Aorta (tissue), 5 donors: ENCODE data around the gene C1D. TPM values are rescaled to one million over a fixed set of nuclear protein-coding genes. Genes with fewer than 3 reads are reported as not detected.

Source experiments
- ATAC-seq: fragments of 200-7000 bp; cut with Tn5 transposase; one replicate; pipeline ENCODE4 v1.9.1; 2022; ENCODE audit warnings: moderate library complexity; ENCODE audit not compliant: low FRiP score
- DNase-seq, 2 donors: peaks; one replicate each; pipeline ENCODE4 v3.0.0-alpha.2; 2020
- H3K27ac ChIP-seq, 2 donors: one replicate each; pipeline ENCODE4 v1.5.1; 2013; ENCODE audit warnings: low read length in 2 of 2, mild to moderate bottlenecking in 2 of 2, moderate library complexity in 2 of 2, control low read depth in 1 of 2, inconsistent platforms in 1 of 2, low read depth in 1 of 2
- H3K27me3 ChIP-seq, 2 donors: one replicate each; pipeline ENCODE4 v1.6.1; 2013; ENCODE audit warnings: control low read depth in 1 of 2, low read length in 1 of 2, mild to moderate bottlenecking in 1 of 2, moderate library complexity in 1 of 2; ENCODE audit not compliant: insufficient read depth in 2 of 2, control insufficient read depth in 1 of 2
- H3K36me3 ChIP-seq, 2 donors: one replicate each; pipeline ENCODE4 v1.6.1; 2013; ENCODE audit warnings: control low read depth in 1 of 2, low read length in 1 of 2, mild to moderate bottlenecking in 1 of 2; ENCODE audit not compliant: insufficient read depth in 2 of 2, control insufficient read depth in 1 of 2
- H3K4me1 ChIP-seq, 2 donors: one replicate each; pipeline ENCODE4 v1.6.1; 2013; ENCODE audit warnings: low read length in 2 of 2, control low read depth in 1 of 2, mild to moderate bottlenecking in 1 of 2, moderate library complexity in 1 of 2; ENCODE audit not compliant: insufficient read depth in 2 of 2, control insufficient read depth in 1 of 2
- H3K4me3 ChIP-seq, 2 donors: one replicate each; pipeline ENCODE4 v1.5.1; 2013; ENCODE audit warnings: low read length in 2 of 2, control low read depth in 1 of 2, mild to moderate bottlenecking in 1 of 2
- H3K9me3 ChIP-seq: one replicate; pipeline ENCODE4 v1.6.1; 2013; ENCODE audit warnings: mild to moderate bottlenecking, low read length; ENCODE audit not compliant: control insufficient read depth
- WGBS, 2 donors: extraction: QIAGEN DNeasy Blood & Tissue Kit; methylation state at CpG; one replicate each; pipeline ENCODE4 v1.1.7; 2013; 5-methylcytosine and 5-hydroxymethylcytosine counted together
- intact Hi-C, 2 donors: fragments of 100-400 bp; cut with DNase I; formaldehyde crosslinking; loops; one replicate each; pipeline versions ENCODE4 v1.14.2 to v1.15.0; 2022
- long read RNA-seq, 2 donors: library from polyadenylated mRNA; unstranded; transcript quantifications; one replicate each; pipeline ENCODE4 v2.0.0, GENCODE V29; 2020 to 2021
- polyA plus RNA-seq, 2 donors: library from polyadenylated mRNA; stranded (reverse); fragments of 200-250 nt; gene quantifications; one replicate each; pipeline ENCODE4 v1.2.3, GENCODE V29; 2013
- total RNA-seq, 2 donors: library from RNA; stranded (reverse); fragmentation: NEBNext Ultra II Directional; extraction: Animal tissue kit (Norgen Biotek cat#: 25700); gene quantifications; one replicate each; pipeline ENCODE4 v1.2.1, GENCODE V29; 2021
- donor health status: healthy with polysubstance abuse.
- donor health status: Bipolar disorder and iron deficiency.
- donor health status: DM: no; HTN: no; CAD: no.
- donor health status: DM: no; HTN: no; CAD: no.
- donor health status: DM: yes; HTN: yes; CAD: no.

Gene C1D, protein sequence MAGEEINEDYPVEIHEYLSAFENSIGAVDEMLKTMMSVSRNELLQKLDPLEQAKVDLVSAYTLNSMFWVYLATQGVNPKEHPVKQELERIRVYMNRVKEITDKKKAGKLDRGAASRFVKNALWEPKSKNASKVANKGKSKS
- total RNA-seq = 10 to 100 TPM; 19.9 to 20.3 TPM
- 10 to 100 TPM; 32.8 to 33.3 TPM for polyA plus RNA-seq
- long read RNA-seq, donor 1, transcript C1D-204 (5 exons, 736 nt) = major isoform, 5 of 9 reads
- long read RNA-seq, donor 1, partial matches to known transcripts = 0 of 9 reads
- long read RNA-seq, donor 1, other reads (novel, unspliced or antisense) = 3 of 9 reads
- long read RNA-seq, donor 2, partial matches to known transcripts = 0 of 3 reads
- long read RNA-seq, donor 2, other reads (novel, unspliced or antisense) = 2 of 3 reads

DNA sequence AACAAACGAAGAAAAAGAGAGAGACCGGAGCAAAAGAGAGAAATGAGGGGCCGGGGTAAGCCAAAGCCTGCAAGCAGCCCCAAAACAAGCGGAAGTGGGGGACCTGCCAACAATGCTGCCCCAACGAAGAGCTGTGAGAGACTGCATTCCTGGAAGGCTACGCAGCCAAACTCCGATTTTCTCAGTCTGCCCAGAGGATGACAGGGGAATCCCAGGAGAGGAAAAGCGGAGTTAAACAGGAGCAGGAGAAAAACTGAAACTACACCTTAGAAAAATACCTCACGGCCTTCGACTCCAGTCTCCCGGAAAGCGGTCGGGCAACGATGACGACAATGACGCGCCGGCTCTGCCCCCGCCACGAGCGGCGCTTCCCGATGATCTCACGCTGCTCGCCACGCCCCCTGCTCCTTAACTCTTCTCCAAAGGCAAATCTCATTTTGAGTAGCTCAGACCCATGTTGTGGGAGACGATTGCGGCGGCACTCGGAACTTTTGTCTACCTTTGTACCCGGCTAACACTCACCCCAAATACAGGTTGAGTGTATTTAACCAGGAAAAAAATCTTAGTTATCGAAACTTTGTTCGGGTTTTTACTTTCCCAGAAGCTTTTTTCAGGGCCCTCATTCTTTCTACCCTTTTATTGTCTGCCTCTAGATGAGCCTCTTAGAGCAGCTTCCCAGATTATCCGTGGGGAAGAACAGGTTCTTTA lies at the start of gene C1D:
Gene C1D (minus strand): TSS at position 325 of the 708 bp plus-strand sequence. CDS start 15,694 bp downstream, outside the sequence.
- 0% methylated on average over 34 of the region's 34 CpGs for WGBS, 2 donors
- Histone ChIP-seq H3K4me1 (no peaks in the 10 kb centered on the region), H3K27ac (peak within 1 kb of the TSS; percentile 15 to 77)

DNA sequence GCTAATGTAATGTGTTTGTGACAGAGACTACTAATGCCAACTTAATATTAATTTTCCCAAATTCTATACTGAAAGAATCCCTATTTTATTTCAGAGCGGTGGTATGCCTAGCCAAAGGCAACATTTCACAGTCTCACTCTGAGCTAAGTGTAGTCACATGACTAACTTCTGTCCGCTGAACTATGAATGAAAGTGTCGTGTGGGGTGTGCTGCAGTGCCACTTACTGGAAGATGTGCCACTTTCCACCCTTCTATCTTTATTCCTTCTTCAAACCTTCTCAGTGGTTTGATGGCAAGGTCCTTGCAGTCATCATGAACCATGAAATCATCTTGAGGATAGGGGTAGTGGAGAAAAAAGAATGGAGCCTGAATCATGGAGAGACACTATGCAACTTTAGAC lies 47.3 kb upstream of the C1D start:
- Histone ChIP-seq H3K4me1 (no peaks in the 10 kb centered on the region), H3K9me3 (no peaks in the 10 kb centered on the region), H3K4me3 (no peak overlapping the region), H3K27ac (no peak overlapping the region), H3K36me3 (no peaks in the 10 kb centered on the region), H3K27me3 (no peaks in the 10 kb centered on the region)
- intact Hi-C loops = no loop called here
- ATAC-seq = no peak
- DNase-seq = no peak
- 29 to 33% methylated on average over 3 of the region's 3 CpGs for WGBS, 2 donors

More for the DNA sequence above, at the start of gene C1D:
- intact Hi-C loops = no loop called here
- peak; percentile 98 for ATAC-seq
- Histone ChIP-seq H3K4me3 (peak within 1 kb of the TSS; percentile 94 to 99), H3K36me3 (no peaks in the 10 kb centered on the region), H3K27me3 (no peaks in the 10 kb centered on the region), H3K9me3 (no peaks in the 10 kb centered on the region)
- peak; percentile 97 to 99 for DNase-seq

DNA sequence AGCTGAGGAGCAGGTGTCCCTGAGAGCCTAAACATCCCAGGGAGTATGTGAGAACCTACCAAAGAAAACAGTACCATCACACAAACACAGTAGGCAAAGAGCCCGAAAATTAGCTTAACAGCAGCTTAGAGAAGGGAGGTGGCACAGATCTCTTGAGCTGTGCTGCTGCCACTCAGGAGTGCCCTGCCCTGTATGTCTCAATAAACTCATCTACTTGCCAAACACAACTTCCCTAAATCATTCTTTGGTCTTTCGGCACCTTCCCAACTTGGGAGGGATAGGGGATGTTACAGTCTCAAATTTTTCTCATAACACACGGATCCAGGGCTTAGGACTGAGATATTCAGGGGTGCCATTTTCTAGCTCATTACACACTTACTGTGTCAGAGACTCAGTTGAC lies 45.3 kb upstream of the C1D start:
- no peak overlapping the region for H3K4me3 ChIP-seq
- no peak for ATAC-seq
- 87 to 91% methylated on average over 3 of the region's 3 CpGs for WGBS, 2 donors

DNA sequence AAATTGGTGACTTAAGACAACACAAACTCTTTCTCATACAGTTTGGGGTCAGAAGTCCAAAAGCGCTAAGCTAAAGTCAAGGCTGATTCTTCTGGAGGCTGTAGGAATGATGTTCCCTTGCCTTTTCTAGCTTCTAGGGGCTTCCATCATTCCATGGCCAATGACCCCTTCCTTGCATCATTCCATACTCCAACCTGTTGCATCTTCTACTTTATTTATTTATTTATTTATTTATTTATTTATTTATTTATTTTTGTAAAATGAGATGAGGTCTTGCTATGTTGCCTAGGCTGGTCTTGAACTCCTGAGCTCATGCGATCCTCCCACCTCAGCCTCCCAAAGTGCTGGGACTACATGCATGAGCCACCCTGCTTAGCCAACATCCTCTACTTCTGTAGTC lies 44.7 kb upstream of the C1D start:
- H3K27ac ChIP-seq = no peak overlapping the region
- H3K9me3 ChIP-seq = no peaks in the 10 kb centered on the region
- ATAC-seq (no peak), DNase-seq (no peak)
- 97 to 100% methylated on average over 2 of the region's 2 CpGs for WGBS, 2 donors
- intact Hi-C loops = no loop called here
- no peak overlapping the region for H3K4me3 ChIP-seq
- no peaks in the 10 kb centered on the region for H3K36me3 ChIP-seq
- H3K27me3 ChIP-seq = no peaks in the 10 kb centered on the region
- H3K4me1 ChIP-seq = no peaks in the 10 kb centered on the region

More for the DNA sequence above, 45.3 kb upstream of the C1D start:
- H3K9me3 ChIP-seq = no peaks in the 10 kb centered on the region
- intact Hi-C loops = no loop called here
- H3K27ac ChIP-seq = no peak overlapping the region
- H3K27me3 ChIP-seq = no peaks in the 10 kb centered on the region
- no peaks in the 10 kb centered on the region for H3K4me1 ChIP-seq
- no peak for DNase-seq
- no peaks in the 10 kb centered on the region for H3K36me3 ChIP-seq

DNA sequence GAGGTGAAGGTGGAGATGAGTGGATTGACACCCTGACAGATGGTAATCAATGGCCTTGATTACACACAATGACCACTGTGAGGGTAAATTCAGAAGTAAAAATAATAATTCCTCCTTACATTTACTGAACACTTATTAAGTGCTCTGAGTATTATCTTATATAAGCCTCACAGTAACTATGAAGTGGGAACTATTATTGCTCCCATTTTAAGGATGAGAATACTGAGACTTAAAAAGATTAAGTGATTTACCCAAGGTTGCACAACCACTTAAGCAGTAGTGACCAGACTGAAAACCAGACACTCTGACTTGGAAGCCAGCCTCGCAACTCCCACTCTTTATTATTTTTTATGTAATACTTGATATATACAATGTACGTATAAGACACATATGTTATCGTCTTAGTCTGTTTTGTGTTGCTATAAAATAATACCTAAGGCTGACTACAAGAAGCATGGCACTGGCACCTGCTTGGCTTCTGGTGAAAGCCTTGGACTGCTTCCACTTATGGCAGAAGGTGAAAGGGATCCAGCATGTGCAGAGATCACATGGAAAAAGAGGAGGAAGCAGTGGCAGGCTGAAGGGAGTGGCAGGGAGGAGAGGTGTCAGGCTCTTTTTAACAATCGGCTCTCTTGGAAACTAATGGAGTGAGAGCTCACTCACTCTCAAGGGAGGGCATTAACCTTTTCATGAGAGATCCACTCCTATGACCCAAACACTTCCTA lies 41.5 kb upstream of the C1D start:
- Histone ChIP-seq H3K27ac (no peak overlapping the region), H3K4me3 (no peak overlapping the region), H3K36me3 (no peaks in the 10 kb centered on the region), H3K4me1 (no peaks in the 10 kb centered on the region), H3K27me3 (no peaks in the 10 kb centered on the region), H3K9me3 (no peaks in the 10 kb centered on the region)
- 76 to 80% methylated on average over 4 of the region's 4 CpGs for WGBS, 2 donors
- ATAC-seq (no peak), DNase-seq (no peak)
- intact Hi-C loops = no loop called here

DNA sequence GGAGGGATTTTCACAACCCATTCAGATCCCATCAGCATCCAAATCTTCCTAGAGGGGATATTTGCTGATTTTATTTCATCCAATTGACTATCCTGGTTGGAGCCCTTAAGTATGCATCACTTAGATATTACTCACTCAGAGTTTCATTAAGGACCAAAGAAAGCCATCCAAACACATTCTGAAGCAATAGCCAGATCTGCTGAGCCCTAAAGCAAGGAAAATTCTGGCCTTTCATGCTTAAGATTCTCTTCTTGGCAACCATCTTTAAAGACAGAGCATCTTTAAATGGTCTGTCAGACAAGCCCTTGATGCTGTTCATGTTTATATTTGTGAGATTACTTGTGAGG lies 40.9 kb upstream of the C1D start:
- Histone ChIP-seq H3K27ac (no peak overlapping the region), H3K27me3 (no peaks in the 10 kb centered on the region), H3K4me1 (no peaks in the 10 kb centered on the region), H3K9me3 (no peaks in the 10 kb centered on the region), H3K36me3 (no peaks in the 10 kb centered on the region), H3K4me3 (no peak overlapping the region)
- peak; percentile 48 for ATAC-seq
- no peak for DNase-seq
- intact Hi-C loops = no loop called here

DNA sequence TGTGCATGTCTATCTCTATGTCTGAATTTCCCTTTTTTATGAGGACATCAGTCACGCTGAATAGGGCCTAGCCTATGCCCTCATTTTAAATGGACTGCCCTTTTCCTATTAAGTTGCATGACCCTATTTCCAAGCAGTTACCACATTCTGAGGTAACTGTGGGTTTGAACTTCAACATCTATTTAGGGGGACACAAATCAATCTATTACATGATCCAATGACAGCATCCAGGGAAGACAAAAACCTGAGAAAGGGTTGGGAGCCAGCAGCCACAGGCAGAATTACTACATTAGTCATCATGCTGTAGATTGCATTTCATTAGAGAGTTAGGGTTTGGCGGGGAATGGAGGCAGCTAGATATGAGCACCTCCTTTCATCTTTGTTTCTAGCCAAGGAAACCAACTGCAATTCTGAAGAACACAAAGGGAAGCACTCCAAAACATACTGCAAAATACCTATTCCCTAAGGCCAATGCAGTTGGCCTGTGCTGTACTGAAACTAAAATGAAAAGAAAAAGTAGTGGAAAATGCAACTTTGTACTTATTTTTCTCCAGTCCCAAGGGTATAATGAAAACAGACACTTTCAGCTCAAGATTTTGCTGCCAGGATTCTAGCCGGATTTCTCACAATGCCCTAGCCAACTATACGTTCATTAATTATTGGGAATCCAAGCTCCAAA lies 40.4 kb upstream of the C1D start:
- Histone ChIP-seq H3K27me3 (no peaks in the 10 kb centered on the region), H3K4me1 (no peaks in the 10 kb centered on the region), H3K36me3 (no peaks in the 10 kb centered on the region), H3K4me3 (no peak overlapping the region), H3K27ac (no peak overlapping the region), H3K9me3 (no peaks in the 10 kb centered on the region)
- WGBS, 2 donors = 40 to 42% methylated on average over 4 of the region's 4 CpGs
- intact Hi-C loops = no loop called here
- ATAC-seq (peak; percentile 36), DNase-seq (no peak)

DNA sequence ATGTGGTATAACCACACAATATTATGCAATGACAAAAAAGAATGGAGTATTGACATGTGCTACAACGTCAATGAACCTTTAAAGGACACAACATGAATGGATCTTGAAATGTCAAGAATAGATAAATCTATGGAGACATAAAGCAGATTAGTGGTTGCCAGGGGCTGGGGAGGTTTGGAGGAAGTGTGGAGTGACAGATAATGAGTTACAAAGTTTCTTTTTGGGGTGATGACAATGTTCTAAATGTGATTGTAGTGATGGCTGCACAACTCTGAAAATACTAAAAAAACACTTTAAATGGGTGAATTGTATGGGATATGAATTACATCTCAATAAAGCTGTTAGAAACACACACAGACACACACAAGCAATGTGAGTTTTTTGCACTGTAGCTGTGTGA lies 37.4 kb upstream of the C1D start:
- Histone ChIP-seq H3K27ac (no peak overlapping the region), H3K9me3 (no peaks in the 10 kb centered on the region), H3K36me3 (no peaks in the 10 kb centered on the region), H3K4me3 (no peak overlapping the region), H3K27me3 (no peaks in the 10 kb centered on the region), H3K4me1 (no peaks in the 10 kb centered on the region)
- WGBS, 2 donors = 54 to 78% methylated on average over 1 of the region's 1 CpG
- DNase-seq = no peak
- ATAC-seq = no peak
- intact Hi-C loops = no loop called here
